Measurements from ENCODE around the gene SLC15A4. TPM values are rescaled to one million over a fixed set of nuclear protein-coding genes. Genes with fewer than 3 reads are reported as not detected.

Gene SLC15A4
- total and polyA plus RNA-seq, 8 donors, result 6.8 to 14.7 (median 10.6) TPM

GRCh38 chr12:128797119-128798118 lies 26.3 kb downstream of the SLC15A4 start:
- FAIRE-seq (no peak), DNase-seq (no peak), ATAC-seq (no peak)
- peaks cover 6 to 69% (median 9%) of the 10 kb centered on the region in 3 donors for H3K36me3 ChIP-seq
- H3K4me3 ChIP-seq, result no peak overlapping the region
- 85 to 86% methylated on average over 20 of the region's 20 CpGs for WGBS, 2 donors
- TF ChIP-seq CTCF (IDR thresholded peaks at IDR 0.05), result no peak
- H3K4me1 ChIP-seq, result no peaks in the 10 kb centered on the region
- intact Hi-C loops (cut with DNase I), result no loop called here
- no peak overlapping the region for H3K27ac ChIP-seq
- H3K9me3 ChIP-seq, result no peaks in the 10 kb centered on the region
- H3K27me3 ChIP-seq, result no peaks in the 10 kb centered on the region

- H3K4me1 ChIP-seq, result no peaks in the 10 kb centered on the region
- no peaks in the 10 kb centered on the region for H3K9me3 ChIP-seq
- no peaks in the 10 kb centered on the region for H3K27me3 ChIP-seq
- no peak for TF ChIP-seq CTCF (IDR thresholded peaks at IDR 0.05)
- no peak for FAIRE-seq
- H3K36me3 ChIP-seq, result peaks cover 6 to 70% (median 9%) of the 10 kb centered on the region in 3 donors
- intact Hi-C loops (cut with DNase I), result no loop called here
- WGBS, 2 donors, result 95 to 96% methylated on average over 19 of the region's 19 CpGs
- no peak overlapping the region for H3K4me3 ChIP-seq
- no peak for DNase-seq
- no peak for ATAC-seq
- no peak overlapping the region for H3K27ac ChIP-seq
Measured at GRCh38 chr12:128796439-128797118, 27.2 kb downstream of the SLC15A4 start.

GRCh38 chr12:128795530-128796361 lies 28.0 kb downstream of the SLC15A4 start:
- Histone ChIP-seq H3K27me3 (no peaks in the 10 kb centered on the region), H3K9me3 (no peaks in the 10 kb centered on the region), H3K4me3 (no peak overlapping the region), H3K4me1 (no peaks in the 10 kb centered on the region), H3K36me3 (peaks cover 6 to 70% (median 9%) of the 10 kb centered on the region in 3 donors), H3K27ac (no peak overlapping the region)
- DNase-seq (no peak), ATAC-seq (no peak), FAIRE-seq (no peak)
- TF ChIP-seq CTCF (IDR thresholded peaks at IDR 0.05), result no peak
- intact Hi-C loops (cut with DNase I), result no loop called here
- WGBS, 2 donors, result 89 to 95% methylated on average over 30 of the region's 30 CpGs

GRCh38 chr12:128794661-128795529 lies 28.9 kb downstream of the SLC15A4 start:
- Histone ChIP-seq H3K4me3 (no peak overlapping the region), H3K9me3 (no peaks in the 10 kb centered on the region), H3K36me3 (peaks cover 6 to 63% (median 9%) of the 10 kb centered on the region in 3 donors), H3K4me1 (no peaks in the 10 kb centered on the region), H3K27ac (no peak overlapping the region), H3K27me3 (no peaks in the 10 kb centered on the region)
- DNase-seq (no peak), ATAC-seq (peak in 1 of 4 donors; percentile 25), FAIRE-seq (no peak)
- no peak for TF ChIP-seq CTCF (IDR thresholded peaks at IDR 0.05)
- intact Hi-C loops (cut with DNase I), result no loop called here
- WGBS, 2 donors, result 78 to 85% methylated on average over 20 of the region's 20 CpGs

All from pancreas (tissue), 10 donors.